ENCODE results near the gene SMNDC1. TPM values are rescaled to one million over a fixed set of nuclear protein-coding genes. Genes with fewer than 3 reads are reported as not detected.

Gene SMNDC1
- total and polyA plus RNA-seq, 5 donors: 10.1 to 24.3 (median 22.4) TPM

GRCh38 chr10:110310741-110311140 lies 6.0 kb upstream of the SMNDC1 start:
- Histone ChIP-seq H3K4me1 (ENCODE audit: control insufficient read depth, insufficient read depth, low read length) (no peaks in the 10 kb centered on the region), H3K9me3 (ENCODE audit: control insufficient read depth, low read length) (no peaks in the 10 kb centered on the region), H3K27ac (ENCODE audit: low read length) (no peak overlapping the region), H3K4me3 (ENCODE audit: low read length) (no peak overlapping the region), H3K27me3 (ENCODE audit: control insufficient read depth, insufficient read depth) (no peaks in the 10 kb centered on the region)
- ATAC-seq: peak in 1 of 2 donors; percentile 46
- 46% methylated on average over 3 of the region's 3 CpGs for WGBS
- intact Hi-C loops (cut with DNase I): loop anchor here (5.0 to 10.0 kb wide), 3 partner anchors 224 to 237 kb away; no protein-coding TSS in a partner anchor
- DNase-seq: no peak

GRCh38 chr10:110307805-110308204 lies 3.1 kb upstream of the SMNDC1 start:
- Histone ChIP-seq H3K4me1 (ENCODE audit: control insufficient read depth, insufficient read depth, low read length) (no peaks in the 10 kb centered on the region), H3K27me3 (ENCODE audit: control insufficient read depth, insufficient read depth) (no peaks in the 10 kb centered on the region), H3K4me3 (ENCODE audit: low read length) (no peak overlapping the region), H3K27ac (ENCODE audit: low read length) (peak overlapping the region; percentile 21), H3K9me3 (ENCODE audit: control insufficient read depth, low read length) (no peaks in the 10 kb centered on the region)
- no peak for DNase-seq
- no peak for ATAC-seq
- 52% methylated on average over 4 of the region's 4 CpGs for WGBS
- intact Hi-C loops (cut with DNase I): no loop called here

GRCh38 chr10:110306452-110306768 lies 1.7 kb upstream of the SMNDC1 start:
- H3K4me1 ChIP-seq (ENCODE audit: control insufficient read depth, insufficient read depth, low read length): no peaks in the 10 kb centered on the region
- H3K27ac ChIP-seq (ENCODE audit: low read length): no peak overlapping the region
- no peaks in the 10 kb centered on the region for H3K9me3 ChIP-seq (ENCODE audit: control insufficient read depth, low read length)
- DNase-seq (no peak), ATAC-seq (no peak)
- H3K27me3 ChIP-seq (ENCODE audit: control insufficient read depth, insufficient read depth): no peaks in the 10 kb centered on the region
- H3K4me3 ChIP-seq (ENCODE audit: low read length): no peak overlapping the region
- intact Hi-C loops (cut with DNase I): no loop called here
- WGBS: 23% methylated on average over 2 of the region's 2 CpGs

GRCh38 chr10:110305767-110306451 lies 1.2 kb upstream of the SMNDC1 start:
- WGBS: 58% methylated on average over 17 of the region's 17 CpGs
- no peaks in the 10 kb centered on the region for H3K4me1 ChIP-seq (ENCODE audit: control insufficient read depth, insufficient read depth, low read length)
- H3K27me3 ChIP-seq (ENCODE audit: control insufficient read depth, insufficient read depth): no peaks in the 10 kb centered on the region
- peak overlapping the region; percentile 81 for H3K4me3 ChIP-seq (ENCODE audit: low read length)
- H3K9me3 ChIP-seq (ENCODE audit: control insufficient read depth, low read length): no peaks in the 10 kb centered on the region
- peak; percentile 29 to 73 (median 52) for DNase-seq
- intact Hi-C loops (cut with DNase I): no loop called here
- peak overlapping the region; percentile 39 for H3K27ac ChIP-seq (ENCODE audit: low read length)
- ATAC-seq: peak; percentile 48 to 67

GRCh38 chr10:110304394-110304779 lies 333 bp downstream of the SMNDC1 start:
- under 1% methylated on average over 42 of the region's 42 CpGs for WGBS
- no peaks in the 10 kb centered on the region for H3K9me3 ChIP-seq (ENCODE audit: control insufficient read depth, low read length)
- peak in 1 of 3 donors; percentile 38 for DNase-seq
- H3K4me3 ChIP-seq (ENCODE audit: low read length): peak overlapping the region; percentile 81
- H3K27me3 ChIP-seq (ENCODE audit: control insufficient read depth, insufficient read depth): no peaks in the 10 kb centered on the region
- intact Hi-C loops (cut with DNase I): no loop called here
- peak; percentile 74 to 76 for ATAC-seq
- H3K4me1 ChIP-seq (ENCODE audit: control insufficient read depth, insufficient read depth, low read length): no peaks in the 10 kb centered on the region
- peak overlapping the region; percentile 65 for H3K27ac ChIP-seq (ENCODE audit: low read length)

- ATAC-seq (no peak), DNase-seq (no peak)
- no peak overlapping the region for H3K27ac ChIP-seq (ENCODE audit: low read length)
- 8% methylated on average over 4 of the region's 4 CpGs for WGBS
- H3K9me3 ChIP-seq (ENCODE audit: control insufficient read depth, low read length): no peaks in the 10 kb centered on the region
- intact Hi-C loops (cut with DNase I): no loop called here
- H3K4me1 ChIP-seq (ENCODE audit: control insufficient read depth, insufficient read depth, low read length): no peaks in the 10 kb centered on the region
- peak overlapping the region; percentile 81 for H3K4me3 ChIP-seq (ENCODE audit: low read length)
- H3K27me3 ChIP-seq (ENCODE audit: control insufficient read depth, insufficient read depth): no peaks in the 10 kb centered on the region
Measured at GRCh38 chr10:110303681-110304080, 1.0 kb downstream of the SMNDC1 start.

GRCh38 chr10:110300486-110300986 lies 4.2 kb downstream of the SMNDC1 start:
- Histone ChIP-seq H3K27me3 (ENCODE audit: control insufficient read depth, insufficient read depth) (no peaks in the 10 kb centered on the region), H3K9me3 (ENCODE audit: control insufficient read depth, low read length) (no peaks in the 10 kb centered on the region), H3K4me3 (ENCODE audit: low read length) (no peak overlapping the region), H3K27ac (ENCODE audit: low read length) (no peak overlapping the region), H3K4me1 (ENCODE audit: control insufficient read depth, insufficient read depth, low read length) (no peaks in the 10 kb centered on the region)
- WGBS: 51% methylated on average over 5 of the region's 5 CpGs
- no peak for DNase-seq
- ATAC-seq: no peak
- intact Hi-C loops (cut with DNase I): no loop called here

- Histone ChIP-seq H3K27me3 (ENCODE audit: control insufficient read depth, insufficient read depth) (no peaks in the 10 kb centered on the region), H3K4me1 (ENCODE audit: control insufficient read depth, insufficient read depth, low read length) (no peaks in the 10 kb centered on the region), H3K4me3 (ENCODE audit: low read length) (no peak overlapping the region), H3K9me3 (ENCODE audit: control insufficient read depth, low read length) (no peaks in the 10 kb centered on the region), H3K27ac (ENCODE audit: low read length) (no peak overlapping the region)
- DNase-seq (no peak), ATAC-seq (no peak)
- intact Hi-C loops (cut with DNase I): no loop called here
- 97% methylated on average over 1 of the region's 1 CpG for WGBS
Measured at GRCh38 chr10:110296966-110297365, 7.8 kb downstream of the SMNDC1 start.

GRCh38 chr10:110286841-110287240 lies 17.9 kb downstream of the SMNDC1 start:
- no peaks in the 10 kb centered on the region for H3K27me3 ChIP-seq (ENCODE audit: control insufficient read depth, insufficient read depth)
- no peaks in the 10 kb centered on the region for H3K9me3 ChIP-seq (ENCODE audit: control insufficient read depth, low read length)
- ATAC-seq (no peak), DNase-seq (no peak)
- H3K27ac ChIP-seq (ENCODE audit: low read length): no peak overlapping the region
- H3K4me1 ChIP-seq (ENCODE audit: control insufficient read depth, insufficient read depth, low read length): no peaks in the 10 kb centered on the region
- intact Hi-C loops (cut with DNase I): no loop called here
- no peak overlapping the region for H3K4me3 ChIP-seq (ENCODE audit: low read length)
- WGBS: 89% methylated on average over 2 of the region's 2 CpGs

GRCh38 chr10:110285501-110285900 lies 19.2 kb downstream of the SMNDC1 start:
- 92% methylated on average over 2 of the region's 2 CpGs for WGBS
- no peak overlapping the region for H3K4me3 ChIP-seq (ENCODE audit: low read length)
- intact Hi-C loops (cut with DNase I): no loop called here
- no peak overlapping the region for H3K27ac ChIP-seq (ENCODE audit: low read length)
- no peaks in the 10 kb centered on the region for H3K4me1 ChIP-seq (ENCODE audit: control insufficient read depth, insufficient read depth, low read length)
- no peak for ATAC-seq
- no peaks in the 10 kb centered on the region for H3K9me3 ChIP-seq (ENCODE audit: control insufficient read depth, low read length)
- no peaks in the 10 kb centered on the region for H3K27me3 ChIP-seq (ENCODE audit: control insufficient read depth, insufficient read depth)
- DNase-seq: no peak

GRCh38 chr10:110284262-110284661 lies 20.5 kb downstream of the SMNDC1 start:
- H3K27ac ChIP-seq (ENCODE audit: low read length): no peak overlapping the region
- WGBS: 95% methylated on average over 3 of the region's 3 CpGs
- no peak for ATAC-seq

More at GRCh38 chr10:110284262-110284661, 20.5 kb downstream of the SMNDC1 start:
- no peak for DNase-seq
- intact Hi-C loops (cut with DNase I): loop anchor here in 1 of 4 donors (5.0 kb wide), 1 partner anchor 142 kb away; no protein-coding TSS in a partner anchor
- no peaks in the 10 kb centered on the region for H3K9me3 ChIP-seq (ENCODE audit: control insufficient read depth, low read length)
- H3K27me3 ChIP-seq (ENCODE audit: control insufficient read depth, insufficient read depth): no peaks in the 10 kb centered on the region
- H3K4me1 ChIP-seq (ENCODE audit: control insufficient read depth, insufficient read depth, low read length): no peaks in the 10 kb centered on the region
- no peak overlapping the region for H3K4me3 ChIP-seq (ENCODE audit: low read length)
